G401 (cell line): ENCODE measurements around the gene DENR. TPM values are rescaled to one million over a fixed set of nuclear protein-coding genes. Genes with fewer than 3 reads are reported as not detected.
"Not testable (repeated sequence)": the region's sequence is repeated elsewhere in the genome, so short reads cannot be mapped to it uniquely, and the experiment has no call there.

Experiments
- DNase-seq: peaks from one replicate; pipeline ENCODE4 v3.0.0-alpha.2; 2015; ENCODE audit warnings: low spot score
- in situ Hi-C: cut with HindIII; loops from 2 replicates; pipeline ENCODE4 v1.10.0; 2016; ENCODE audit warnings: low sequenced_read_pairs, mixed read lengths
- total RNA-seq: library from RNA; depleted of rRNA; stranded (reverse); fragments of >200 nt; shearing (Covaris generic); gene quantifications from 2 replicates; pipeline ENCODE4 v1.2.3, GENCODE V29; 2014

DENR gene
- total RNA-seq, 1 experiment from 2014 or later, result 23.4 TPM

DNA sequence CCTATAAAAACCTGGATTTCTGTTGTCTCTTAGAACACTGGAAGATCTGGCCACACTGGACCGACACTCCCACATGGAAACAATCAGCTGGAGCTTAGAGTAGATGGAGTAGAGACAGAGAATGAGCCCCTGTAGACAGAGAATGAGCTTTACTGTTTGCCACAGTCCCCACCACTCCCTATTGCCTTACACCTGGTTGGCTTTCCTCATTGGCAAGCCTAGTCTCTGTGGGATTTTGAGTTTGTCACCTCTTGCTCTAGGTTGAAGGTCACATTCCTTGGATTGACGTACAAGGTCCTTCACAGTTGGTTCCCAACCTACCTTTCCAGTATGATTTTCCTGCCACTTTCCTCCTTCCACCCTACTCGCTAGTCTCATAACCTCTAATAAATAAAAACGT lies 20.0 kb upstream of the DENR start:
- no peak for DNase-seq
- in situ Hi-C loops, result no loop called here

- in situ Hi-C loops, result no loop called here
- DNase-seq, result no peak
Observed at GRCh38 chr12:122738571-122738970, 14.1 kb upstream of the DENR start.

DNA sequence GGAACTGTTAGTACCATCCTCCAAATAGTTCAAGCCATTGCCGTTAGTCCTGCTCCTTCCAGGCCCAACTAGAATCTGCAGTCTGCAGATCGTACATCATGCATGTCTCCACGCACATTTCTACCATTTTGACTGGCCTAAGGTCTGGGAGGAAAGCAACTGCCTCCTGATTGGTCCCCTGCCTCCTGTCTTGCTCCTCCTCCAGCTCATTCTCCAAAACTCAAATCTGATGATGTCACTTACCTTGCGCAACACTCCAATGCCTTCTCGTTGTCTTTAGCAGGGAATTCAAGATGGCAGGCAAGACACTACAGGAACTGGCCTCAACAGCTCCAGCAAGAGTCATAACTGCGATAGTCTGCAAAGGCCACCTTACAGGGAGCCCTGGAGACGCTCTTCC lies 12.3 kb upstream of the DENR start:
- in situ Hi-C loops, result no loop called here
- no peak for DNase-seq

- DNase-seq, result no peak
- in situ Hi-C loops, result no loop called here
Observed at GRCh38 chr12:122743895-122744525, 8.6 kb upstream of the DENR start.

DNA sequence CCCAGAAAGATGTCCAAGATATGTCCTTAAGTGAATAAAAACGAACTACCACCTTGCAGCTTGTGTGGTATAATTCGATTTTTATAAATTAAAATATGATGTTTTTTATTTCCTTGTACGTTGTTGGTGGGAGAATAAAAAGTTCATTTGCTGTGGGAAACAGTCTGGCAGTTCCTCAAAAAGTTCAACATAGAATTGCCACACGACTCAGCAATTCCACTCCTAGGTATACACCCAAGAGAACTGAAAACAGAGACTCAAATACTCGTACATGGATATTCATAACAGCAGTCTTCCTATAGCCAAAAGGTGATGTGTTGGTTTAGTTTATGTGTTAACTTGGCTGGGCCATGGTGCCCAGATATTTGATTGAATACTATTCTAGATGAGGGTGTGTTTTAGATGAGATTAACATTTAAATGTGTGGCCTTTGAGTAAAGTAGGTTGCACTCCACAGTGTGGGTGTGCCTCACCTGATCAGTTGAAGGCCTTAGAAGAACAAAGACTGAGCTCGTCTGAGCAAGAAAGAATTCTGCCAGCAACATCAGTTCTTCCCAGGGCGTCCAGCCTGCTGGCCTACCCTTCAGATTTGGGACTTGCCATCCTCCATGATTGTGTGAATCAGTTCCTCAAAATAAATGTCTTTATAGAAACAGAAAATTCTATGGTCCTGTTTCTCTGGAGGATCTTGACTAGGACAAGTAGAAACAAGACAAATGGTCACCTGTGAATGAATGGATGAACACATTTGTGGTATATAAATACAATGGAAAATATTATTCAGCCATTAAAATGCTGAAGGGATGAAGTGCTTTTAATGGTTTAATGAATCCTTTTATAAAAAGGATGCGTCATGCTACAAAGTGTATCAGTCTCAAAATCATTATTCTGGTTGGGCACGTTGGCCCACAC lies 5.1 kb upstream of the DENR start:
- in situ Hi-C loops, result no loop called here
- no peak for DNase-seq

DNA sequence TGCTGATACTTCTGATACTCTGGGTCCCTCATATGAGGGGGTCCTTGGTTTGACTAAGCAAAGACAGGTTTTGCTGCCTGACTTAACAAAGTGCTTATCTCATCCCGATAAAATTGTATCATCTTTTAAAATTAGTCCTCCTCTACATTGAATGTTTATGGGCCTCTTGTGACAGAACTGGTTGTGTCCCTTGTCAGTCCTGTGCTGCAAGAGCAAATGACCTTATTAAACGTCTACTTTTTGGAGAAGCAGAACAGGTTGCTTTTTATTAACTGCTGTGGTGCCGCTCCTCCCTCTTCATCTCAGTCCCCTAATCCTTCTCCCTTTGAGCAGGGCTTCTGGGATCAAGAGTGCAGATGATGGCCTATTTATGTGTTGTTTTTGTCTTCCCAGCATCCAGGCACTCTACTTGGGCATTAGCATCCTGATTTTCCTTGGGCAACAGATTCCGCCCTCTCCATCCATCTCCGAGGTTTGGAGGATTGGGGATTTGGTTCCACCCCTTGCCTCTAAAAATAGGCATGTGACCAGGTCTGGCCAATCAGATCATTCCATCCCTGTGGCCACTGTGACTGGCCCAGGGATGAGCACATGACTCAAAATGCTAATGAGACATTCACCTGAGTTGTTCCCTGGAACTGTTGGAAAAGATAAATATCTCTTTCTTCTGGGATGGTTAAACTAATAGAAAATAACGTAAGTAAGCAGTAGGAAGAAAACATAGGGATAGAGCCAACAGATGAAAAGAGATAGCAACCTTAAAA lies 2.9 kb upstream of the DENR start:
- in situ Hi-C loops, result no loop called here
- DNase-seq, result no peak

- in situ Hi-C loops, DNase-seq: not testable (repeated sequence)
Observed at GRCh38 chr12:122750781-122751515, 1.7 kb upstream of the DENR start.

- in situ Hi-C loops, result no loop called here
- no peak for DNase-seq
Observed at GRCh38 chr12:122753319-122753650, 661 bp downstream of the DENR start.

DNA sequence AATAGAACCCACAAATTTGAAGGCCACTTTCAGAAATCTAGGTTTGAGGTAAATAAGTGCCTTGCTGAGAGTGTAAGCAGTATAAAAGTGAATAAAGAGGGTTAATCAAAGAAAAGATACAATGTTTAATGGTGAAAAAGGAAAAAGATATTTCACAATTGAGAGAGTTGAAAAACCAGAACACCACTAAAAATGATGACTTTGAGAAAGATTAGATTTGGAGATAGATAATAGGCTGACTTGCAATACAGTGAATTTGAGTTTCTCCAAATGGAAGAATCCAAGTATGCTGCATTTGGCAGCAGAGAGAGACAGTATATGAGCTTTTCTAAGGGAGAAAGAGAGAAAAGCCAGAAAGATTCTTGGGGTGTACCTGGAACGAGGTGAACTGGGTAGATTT lies 2.2 kb downstream of the DENR start:
- in situ Hi-C loops, result no loop called here
- DNase-seq, result no peak

GRCh38 chr12:122757568-122757967 lies 4.9 kb downstream of the DENR start:
- no peak for DNase-seq
- in situ Hi-C loops, result no loop called here

DNA sequence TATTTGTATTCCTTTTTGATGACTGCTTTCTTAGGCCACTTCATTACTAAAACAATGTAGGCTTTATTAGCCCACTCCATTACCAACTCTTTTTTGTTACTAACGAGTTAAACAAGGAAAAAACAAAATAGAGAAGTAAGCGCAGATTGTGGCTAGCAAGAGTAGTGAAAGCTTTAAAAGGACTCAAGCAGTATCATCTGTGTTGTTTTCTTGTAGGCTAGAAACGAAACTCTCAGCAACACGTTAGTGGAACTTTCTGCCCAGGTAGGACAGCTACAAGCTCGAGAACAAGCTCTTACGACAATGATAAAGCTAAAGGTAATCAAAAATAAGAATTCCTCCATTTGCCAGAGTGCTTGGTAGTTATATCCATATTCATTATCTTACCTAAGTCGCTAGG lies 32.9 kb downstream of the DENR start:
- in situ Hi-C loops, result no loop called here
- DNase-seq, result no peak

GRCh38 chr12:122788387-122788786 lies 35.8 kb downstream of the DENR start:
- no peak for DNase-seq
- in situ Hi-C loops, result no loop called here

DNA sequence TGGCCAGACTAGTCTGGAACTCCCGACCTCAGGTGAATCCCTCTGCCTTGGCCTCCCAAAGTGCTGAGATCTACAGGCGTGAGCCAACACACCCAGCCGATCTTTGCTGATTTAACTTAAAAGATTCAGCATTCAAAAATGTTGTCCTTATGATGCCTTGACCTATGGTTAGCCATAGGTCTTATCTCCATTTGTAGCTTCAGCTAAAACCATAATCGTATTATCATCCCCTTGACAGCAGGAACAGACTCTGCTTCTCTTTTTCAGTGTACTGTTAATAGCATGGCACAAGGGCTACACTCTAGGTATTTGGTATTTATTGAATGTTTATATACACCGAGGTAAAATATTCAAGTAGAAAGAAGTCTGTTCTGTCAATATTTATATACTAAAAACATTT lies 37.0 kb downstream of the DENR start:
- no peak for DNase-seq
- in situ Hi-C loops, result no loop called here

- DNase-seq, result no peak
- in situ Hi-C loops, result no loop called here
Observed at GRCh38 chr12:122790393-122791075, 37.9 kb downstream of the DENR start.

DNA sequence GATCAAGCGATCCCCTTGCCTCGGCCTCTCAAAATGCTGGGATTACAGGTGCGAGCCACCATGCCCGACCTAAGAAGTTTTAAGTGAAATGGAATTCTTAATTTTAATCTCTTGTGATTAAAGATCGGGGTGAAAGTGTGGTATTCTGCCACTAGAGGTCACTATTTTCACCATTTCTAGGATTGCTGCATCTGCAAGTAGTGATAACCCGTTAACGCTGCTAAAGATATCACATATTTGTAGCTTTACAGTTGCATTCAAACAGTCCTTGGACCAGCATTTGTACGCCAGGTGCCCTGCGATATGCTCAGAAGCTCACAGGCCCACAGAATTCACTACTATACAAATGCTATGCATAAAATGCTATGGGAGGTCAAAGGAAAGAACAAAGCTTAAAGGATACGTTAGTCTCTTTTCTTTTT lies 41.1 kb downstream of the DENR start:
- in situ Hi-C loops, result no loop called here
- DNase-seq, result peak; percentile 70

DNA sequence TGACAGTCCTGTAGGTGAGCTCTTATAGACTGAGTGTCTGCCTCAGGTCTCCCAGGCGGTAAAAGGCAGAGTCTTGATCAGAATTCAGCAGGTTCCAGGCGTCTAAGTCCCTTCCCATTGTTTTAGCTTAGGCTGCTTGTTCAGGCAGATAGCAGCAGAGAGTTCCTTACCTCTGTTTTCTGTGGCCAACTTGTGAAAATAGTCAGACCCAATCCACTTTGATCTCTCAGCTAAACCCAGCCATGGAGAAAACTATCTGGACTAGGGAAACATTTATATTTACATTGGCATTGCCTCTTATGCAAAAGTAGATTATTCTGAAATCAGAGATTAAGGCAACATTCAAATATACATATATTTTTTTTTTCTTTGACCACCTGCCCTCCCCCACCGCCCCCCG lies 43.2 kb downstream of the DENR start:
- no peak for DNase-seq
- in situ Hi-C loops, result no loop called here

GRCh38 chr12:122799641-122800243 lies 47.1 kb downstream of the DENR start:
- in situ Hi-C loops, result no loop called here
- no peak for DNase-seq

GRCh38 chr12:122803937-122804336 lies 51.3 kb downstream of the DENR start:
- DNase-seq, result no peak
- in situ Hi-C loops, result no loop called here

DNA sequence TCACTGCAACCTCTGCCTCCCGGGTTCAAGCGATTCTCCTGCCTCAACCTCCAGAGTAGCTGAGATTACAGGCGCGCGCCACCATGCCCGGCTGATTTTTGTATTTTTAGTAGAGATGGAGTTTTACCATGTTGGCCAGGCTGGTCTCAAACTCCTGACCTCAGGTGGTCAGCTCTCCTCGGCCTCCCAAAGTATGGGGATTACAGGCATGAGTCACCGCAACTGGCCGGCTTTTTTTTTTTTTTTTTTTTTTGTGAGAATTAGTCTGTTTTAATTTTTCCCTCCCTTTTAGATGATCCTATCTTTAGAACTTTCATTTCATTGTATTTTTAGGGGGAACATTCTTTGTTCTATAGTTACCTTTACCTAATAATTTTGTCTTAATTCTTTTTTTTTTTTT lies 52.3 kb downstream of the DENR start:
- in situ Hi-C loops, DNase-seq: not testable (repeated sequence)
